Measurements from ENCODE around the gene NRIP2.

The NRIP2 gene

GRCh38 chr12:2803635-2804392 lies 31.0 kb downstream of the NRIP2 start:
- no peak for TF ChIP-seq POU6F1 (CRISPR knock-in tag; IDR thresholded peaks at IDR 0.05; ENCODE audit: borderline replicate concordance, low read depth)
- no peak for ATAC-seq

GRCh38 chr12:2801044-2801783 lies 33.6 kb downstream of the NRIP2 start:
- ATAC-seq, result no peak
- TF ChIP-seq POU6F1 (CRISPR knock-in tag; IDR thresholded peaks at IDR 0.05; ENCODE audit: borderline replicate concordance, low read depth), result no peak
- no peak for TF ChIP-seq RARB (CRISPR knock-in tag; IDR thresholded peaks at IDR 0.05)
- TF ChIP-seq PATZ1 (CRISPR knock-in tag; IDR thresholded peaks at IDR 0.05; ENCODE audit: borderline replicate concordance), result no peak
- no peak for TF ChIP-seq ZNF565 (CRISPR knock-in tag; conservative IDR thresholded peaks at IDR 0.05; ENCODE audit: low read depth)
- no peak for TF ChIP-seq ISL1 (CRISPR knock-in tag; IDR thresholded peaks at IDR 0.05)
- no peak for TF ChIP-seq PPARA (CRISPR knock-in tag; IDR thresholded peaks at IDR 0.05; ENCODE audit: borderline replicate concordance)
- no peak for TF ChIP-seq CSRNP3 (CRISPR knock-in tag; IDR thresholded peaks at IDR 0.05)
- no peak for TF ChIP-seq ESRRG (CRISPR knock-in tag; IDR thresholded peaks at IDR 0.05)

GRCh38 chr12:2800046-2800570 lies 34.7 kb downstream of the NRIP2 start:
- no peak for ATAC-seq
- TF ChIP-seq BACH2 (CRISPR knock-in tag; IDR thresholded peaks at IDR 0.05; ENCODE audit: borderline replicate concordance) (no peak), TCF4 (CRISPR knock-in tag; IDR thresholded peaks at IDR 0.05; ENCODE audit: borderline replicate concordance) (no peak)

- ATAC-seq, result no peak
- TF ChIP-seq PATZ1 (CRISPR knock-in tag; IDR thresholded peaks at IDR 0.05; ENCODE audit: borderline replicate concordance) (no peak), CREB5 (CRISPR knock-in tag; IDR thresholded peaks at IDR 0.05; ENCODE audit: low read depth) (no peak), ZNF565 (CRISPR knock-in tag; conservative IDR thresholded peaks at IDR 0.05; ENCODE audit: low read depth) (no peak), OSR1 (CRISPR knock-in tag; IDR thresholded peaks at IDR 0.05) (no peak), CSDC2 (CRISPR knock-in tag; IDR thresholded peaks at IDR 0.05) (no peak), ZC3H10 (CRISPR knock-in tag; IDR thresholded peaks at IDR 0.05) (no peak)
Observed at GRCh38 chr12:2797721-2798418, 37.0 kb downstream of the NRIP2 start.
